ENCODE measurements around the gene MX1. TPM values are rescaled to one million over a fixed set of nuclear protein-coding genes. Genes with fewer than 3 reads are reported as not detected.
A peak's percentile ranks its signal among the peaks of the same experiment; 100 is the strongest.

The MX1 gene
- polyA plus RNA-seq, 3 donors: 42.7 to 73.3 (median 60.5) TPM

GRCh38 chr21:41491412-41491811 is 65.4 kb downstream of the MX1 start:
- H3K27ac Mint-ChIP-seq: no peak overlapping the region
- intact Hi-C loops (cut with micrococcal nuclease): no loop called here
- H3K79me2 ChIP-seq (ENCODE audit: insufficient read depth, low read length): no peaks in the 10 kb centered on the region

DNA sequence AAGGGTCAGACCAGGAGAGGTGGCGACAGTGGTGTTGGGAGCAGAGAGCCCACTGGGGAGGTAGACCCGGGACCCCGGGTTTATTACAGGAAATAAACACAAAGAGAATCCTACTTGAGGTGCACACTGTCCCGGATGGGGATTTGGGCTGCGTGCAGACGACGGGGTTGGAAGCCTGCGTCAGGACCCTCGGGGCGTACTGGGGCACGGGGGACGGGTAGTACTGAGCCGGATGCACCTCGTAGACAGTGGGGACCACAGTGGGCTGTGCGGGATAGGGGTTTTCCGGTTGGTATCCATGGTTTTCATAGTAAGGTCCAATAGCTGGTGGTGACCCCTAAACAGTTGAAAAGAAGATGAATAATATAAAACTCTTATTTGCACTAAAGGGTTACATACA is 68.2 kb downstream of the MX1 start:
- H3K27me3 Mint-ChIP-seq (ENCODE audit: low read depth in 3 of 3): peaks cover 6 to 21% (median 8%) of the 10 kb centered on the region in 3 donors
- no peak for TF ChIP-seq CTCF (IDR thresholded peaks at IDR 0.05)
- 95% methylated on average over 10 of the region's 16 CpGs for WGBS (ENCODE audit: insufficient coverage)

More at GRCh38 chr21:41491412-41491811, 65.4 kb downstream of the MX1 start:
- no peak overlapping the region for H2AFZ ChIP-seq (ENCODE audit: insufficient read depth, low read depth, low read length, poor library complexity, severe bottlenecking)
- Mint-ChIP-seq H3K9me3 (no peaks in the 10 kb centered on the region), H3K4me1 (no peaks in the 10 kb centered on the region), H3K36me3 (no peaks in the 10 kb centered on the region), H3K27me3 (ENCODE audit: low read depth in 3 of 3) (peaks cover 1 to 19% (median 12%) of the 10 kb centered on the region in 3 donors), H3K4me3 (no peak overlapping the region)
- no peak overlapping the region for H3K27ac ChIP-seq (ENCODE audit: low read depth in 1 of 2, low read length in 2 of 2)
- H3K9ac ChIP-seq (ENCODE audit: insufficient read depth, low read length, poor library complexity, severe bottlenecking): no peak overlapping the region
- no peaks in the 10 kb centered on the region for H3K27me3 ChIP-seq (ENCODE audit: control insufficient read depth in 2 of 2, insufficient read depth in 2 of 2, low read length in 2 of 2)
- no peak for DNase-seq
- no peaks in the 10 kb centered on the region for H3K4me1 ChIP-seq (ENCODE audit: control insufficient read depth in 1 of 2, insufficient read depth in 2 of 2, low read length in 2 of 2)
- TF ChIP-seq CTCF (IDR thresholded peaks at IDR 0.05): no peak
- H3K9me3 ChIP-seq (replicated peaks in 1 of 2; ENCODE audit: control insufficient read depth in 1 of 2, insufficient read depth in 1 of 2, low read length in 2 of 2): no peaks in the 10 kb centered on the region
- H4K20me1 ChIP-seq (ENCODE audit: insufficient read depth, low read length): no peaks in the 10 kb centered on the region
- H3K36me3 ChIP-seq (replicated peaks in 1 of 2; ENCODE audit: control insufficient read depth in 1 of 2, insufficient read depth in 2 of 2, low read length in 2 of 2): no peaks in the 10 kb centered on the region
- WGBS (ENCODE audit: insufficient coverage): 67% methylated on average over 2 of the region's 6 CpGs
- no peak overlapping the region for H3K4me2 ChIP-seq (replicated peaks; ENCODE audit: extremely low read depth, low read length, poor library complexity, severe bottlenecking)
- H3K4me3 ChIP-seq (replicated peaks in 1 of 3; ENCODE audit: low read depth in 2 of 3, low read length in 3 of 3): no peak overlapping the region

More for the DNA sequence above, 68.2 kb downstream of the MX1 start:
- Histone ChIP-seq H3K9ac (ENCODE audit: insufficient read depth, low read length, poor library complexity, severe bottlenecking) (no peak overlapping the region), H2AFZ (ENCODE audit: insufficient read depth, low read depth, low read length, poor library complexity, severe bottlenecking) (no peak overlapping the region), H3K27me3 (ENCODE audit: control insufficient read depth in 2 of 2, insufficient read depth in 2 of 2, low read length in 2 of 2) (no peaks in the 10 kb centered on the region), H3K79me2 (ENCODE audit: insufficient read depth, low read length) (no peaks in the 10 kb centered on the region), H4K20me1 (ENCODE audit: insufficient read depth, low read length) (no peaks in the 10 kb centered on the region), H3K4me1 (ENCODE audit: control insufficient read depth in 1 of 2, insufficient read depth in 2 of 2, low read length in 2 of 2) (no peaks in the 10 kb centered on the region), H3K4me3 (replicated peaks in 1 of 3; ENCODE audit: low read depth in 2 of 3, low read length in 3 of 3) (no peak overlapping the region), H3K9me3 (replicated peaks in 1 of 2; ENCODE audit: control insufficient read depth in 1 of 2, insufficient read depth in 1 of 2, low read length in 2 of 2) (no peaks in the 10 kb centered on the region), H3K4me2 (replicated peaks; ENCODE audit: extremely low read depth, low read length, poor library complexity, severe bottlenecking) (no peak overlapping the region), H3K27ac (ENCODE audit: low read depth in 1 of 2, low read length in 2 of 2) (no peak overlapping the region), H3K36me3 (replicated peaks in 1 of 2; ENCODE audit: control insufficient read depth in 1 of 2, insufficient read depth in 2 of 2, low read length in 2 of 2) (no peaks in the 10 kb centered on the region)
- Mint-ChIP-seq H3K36me3 (no peaks in the 10 kb centered on the region), H3K4me1 (no peaks in the 10 kb centered on the region), H3K4me3 (no peak overlapping the region), H3K27ac (peak overlapping the region in 1 of 7 donors; percentile 66), H3K9me3 (no peaks in the 10 kb centered on the region)
- intact Hi-C loops (cut with micrococcal nuclease): no loop called here
- DNase-seq: no peak
